CD4-positive, alpha-beta T cell (primary cell): ENCODE data around the gene FAM131A. TPM values are rescaled to one million over a fixed set of nuclear protein-coding genes. Genes with fewer than 3 reads are reported as not detected.
A peak's percentile ranks its signal among the peaks of the same experiment; 100 is the strongest.

Experiments
- ATAC-seq: fragments of 200-7000 bp; cut with Tn5 transposase; one replicate; pipeline ENCODE4 v1.10.0; 2022; ENCODE audit warnings: mild to moderate bottlenecking; ENCODE audit not compliant: poor library complexity
- CTCF ChIA-PET: fragments of 350-600 bp; sonication (Branson Sonifier 250); formaldehyde crosslinking; loops from one replicate; lab custom pipeline; 2021; ENCODE audit warnings: antibody characterized with exemption, inconsistent platforms; lab: Charles Lee
- POLR2A ChIA-PET: fragments of 350-600 bp; sonication (Branson Sonifier 250); formaldehyde crosslinking; loops from one replicate; lab custom pipeline; 2021; ENCODE audit warnings: antibody characterized with exemption, inconsistent platforms; lab: Charles Lee
- DNase-seq, 14 experiments: peaks; one replicate each; pipeline ENCODE4 v3.0.0-alpha.2; 2013 to 2020; ENCODE audit warnings: mixed read lengths in 2 of 14
- H3K27ac ChIP-seq, 2 donors: one replicate each; pipeline versions ENCODE4 v1.5.1 to v1.7.0; 2013; ENCODE audit warnings: low read length in 2 of 2, low read depth in 1 of 2, mild to moderate bottlenecking in 1 of 2
- H3K27me3 ChIP-seq, 2 experiments: 1 replicate in 1 of 2; 2 replicates in 1 of 2; pipeline versions ENCODE4 v1.6.1 to v1.7.0; 2013; ENCODE audit warnings: low read length in 2 of 2, control low read depth in 1 of 2, mild to moderate bottlenecking in 1 of 2, moderate library complexity in 1 of 2; ENCODE audit not compliant: insufficient read depth in 2 of 2, control insufficient read depth in 1 of 2
- H3K36me3 ChIP-seq: one replicate; pipeline ENCODE4 v1.6.1; 2013; ENCODE audit warnings: low read length, control low read depth; ENCODE audit not compliant: insufficient read depth
- H3K4me1 ChIP-seq: one replicate; pipeline ENCODE4 v1.6.1; 2013; ENCODE audit warnings: low read length, control low read depth; ENCODE audit not compliant: insufficient read depth
- H3K4me3 ChIP-seq: one replicate; pipeline ENCODE4 v1.5.1; 2013; ENCODE audit warnings: mild to moderate bottlenecking, low read length, moderate library complexity
- H3K9me3 ChIP-seq, 2 experiments: 1 replicate in 1 of 2; 2 replicates in 1 of 2; pipeline versions ENCODE4 v1.6.1 to v1.7.0; 2013; ENCODE audit warnings: low read length in 2 of 2, mild to moderate bottlenecking in 2 of 2, control low read depth in 1 of 2, moderate library complexity in 1 of 2; ENCODE audit not compliant: control insufficient read depth in 1 of 2, insufficient read depth in 1 of 2
- H3K27ac Mint-ChIP-seq: one replicate; pipeline ENCODE4 v1.8.0; 2020; ENCODE audit warnings: mixed read lengths
- H3K27me3 Mint-ChIP-seq: one replicate; pipeline ENCODE4 v1.8.0; 2021; ENCODE audit warnings: mixed read lengths
- H3K36me3 Mint-ChIP-seq: one replicate; pipeline ENCODE4 v1.8.0; 2021; ENCODE audit warnings: low read depth, mixed read lengths
- H3K4me1 Mint-ChIP-seq: one replicate; pipeline ENCODE4 v1.8.0; 2021; ENCODE audit warnings: low read depth, mixed read lengths
- H3K4me3 Mint-ChIP-seq: one replicate; pipeline ENCODE4 v1.8.0; 2020; ENCODE audit warnings: mild to moderate bottlenecking, mixed read lengths
- H3K9me3 Mint-ChIP-seq: one replicate; pipeline ENCODE4 v1.8.0; 2020; ENCODE audit warnings: mixed read lengths
- intact Hi-C, 2 experiments: fragments of 100-400 bp; cut with DNase I in 1 of 2; cut with micrococcal nuclease in 1 of 2; formaldehyde crosslinking; loops; one replicate each; pipeline versions ENCODE4 v1.15.1 to v1.9.0; 2023 to 2025; cut with DNase I, micrococcal nuclease
- total RNA-seq, 174 experiments: library from RNA in 2 of 174; stranded (reverse) in 2 of 174; gene quantifications; one replicate each; pipeline ENCODE4 v1.2.3 and lab custom pipeline; 2021 to 2026
- TF ChIP-seq, protein P1 (sequence below): fragments of 200-600 bp; IDR thresholded peaks from one replicate; pipeline ENCODE4 v1.8.0; 2022; ENCODE audit warnings: antibody characterized with exemption, mild to moderate bottlenecking

FAM131A gene
- total RNA-seq, 2 experiments from 2014 or later = 10.4 to 11.0 TPM

DNA sequence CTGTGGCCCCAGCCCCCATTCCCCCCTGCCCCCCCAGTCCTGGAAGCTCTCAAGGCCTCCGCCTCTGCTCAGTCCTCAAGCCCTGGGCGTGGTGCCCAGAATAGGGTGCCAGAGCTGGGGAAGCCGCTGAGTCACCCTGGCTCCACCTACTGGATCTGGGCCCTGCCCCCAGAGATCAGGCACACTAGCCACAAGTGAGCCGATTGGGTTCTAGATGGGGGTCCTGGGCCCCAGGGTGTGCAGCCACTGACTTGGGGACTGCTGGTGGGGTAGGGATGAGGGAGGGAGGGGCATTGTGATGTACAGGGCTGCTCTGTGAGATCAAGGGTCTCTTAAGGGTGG lies 17.3 kb upstream of the FAM131A start:
- intact Hi-C loops = no loop called here
- Histone ChIP-seq H3K9me3 (no peaks in the 10 kb centered on the region), H3K36me3 (peaks cover 78% of the 10 kb centered on the region), H3K27me3 (no peaks in the 10 kb centered on the region), H3K27ac (no peak overlapping the region), H3K4me1 (peaks cover 40% of the 10 kb centered on the region), H3K4me3 (no peak overlapping the region)
- DNase-seq (peak in 8 of 14 experiments; percentile 22 to 66 (median 48)), ATAC-seq (no peak)
- Mint-ChIP-seq H3K4me1 (peaks cover 31% of the 10 kb centered on the region), H3K27ac (peak overlapping the region; percentile 4), H3K36me3 (peaks cover 84% of the 10 kb centered on the region), H3K9me3 (no peaks in the 10 kb centered on the region), H3K27me3 (no peaks in the 10 kb centered on the region), H3K4me3 (no peak overlapping the region)
- CTCF ChIA-PET = interaction anchor here (0.7 kb wide), 1 partner anchor 15 kb away, joined by 3 read pairs; no protein-coding TSS in a partner anchor
- TF ChIP-seq, protein P1, sequence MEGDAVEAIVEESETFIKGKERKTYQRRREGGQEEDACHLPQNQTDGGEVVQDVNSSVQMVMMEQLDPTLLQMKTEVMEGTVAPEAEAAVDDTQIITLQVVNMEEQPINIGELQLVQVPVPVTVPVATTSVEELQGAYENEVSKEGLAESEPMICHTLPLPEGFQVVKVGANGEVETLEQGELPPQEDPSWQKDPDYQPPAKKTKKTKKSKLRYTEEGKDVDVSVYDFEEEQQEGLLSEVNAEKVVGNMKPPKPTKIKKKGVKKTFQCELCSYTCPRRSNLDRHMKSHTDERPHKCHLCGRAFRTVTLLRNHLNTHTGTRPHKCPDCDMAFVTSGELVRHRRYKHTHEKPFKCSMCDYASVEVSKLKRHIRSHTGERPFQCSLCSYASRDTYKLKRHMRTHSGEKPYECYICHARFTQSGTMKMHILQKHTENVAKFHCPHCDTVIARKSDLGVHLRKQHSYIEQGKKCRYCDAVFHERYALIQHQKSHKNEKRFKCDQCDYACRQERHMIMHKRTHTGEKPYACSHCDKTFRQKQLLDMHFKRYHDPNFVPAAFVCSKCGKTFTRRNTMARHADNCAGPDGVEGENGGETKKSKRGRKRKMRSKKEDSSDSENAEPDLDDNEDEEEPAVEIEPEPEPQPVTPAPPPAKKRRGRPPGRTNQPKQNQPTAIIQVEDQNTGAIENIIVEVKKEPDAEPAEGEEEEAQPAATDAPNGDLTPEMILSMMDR = no peak
- POLR2A ChIA-PET = no interaction called here

DNA sequence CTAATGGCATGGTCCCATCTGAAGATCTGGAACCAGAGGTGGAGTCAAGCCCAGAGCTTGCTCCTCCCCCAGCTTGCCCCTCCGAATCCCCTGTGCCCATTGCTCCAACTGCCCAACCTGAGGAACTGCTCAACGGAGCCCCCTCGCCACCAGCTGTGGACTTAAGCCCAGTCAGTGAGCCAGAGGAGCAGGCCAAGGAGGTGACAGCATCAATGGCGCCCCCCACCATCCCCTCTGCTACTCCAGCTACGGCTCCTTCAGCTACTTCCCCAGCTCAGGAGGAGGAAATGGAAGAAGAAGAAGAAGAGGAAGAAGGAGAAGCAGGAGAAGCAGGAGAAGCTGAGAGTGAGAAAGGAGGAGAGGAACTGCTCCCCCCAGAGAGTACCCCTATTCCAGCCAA lies 15.7 kb upstream of the FAM131A start:
- POLR2A ChIA-PET = interaction anchor here (1.0 kb wide), 1 partner anchor 40 kb away, joined by 3 read pairs; the partner anchor contains the start of genes CLCN2 and POLR2H
- Histone ChIP-seq H3K4me3 (no peak overlapping the region), H3K4me1 (peaks cover 24% of the 10 kb centered on the region), H3K27ac (no peak overlapping the region), H3K9me3 (no peaks in the 10 kb centered on the region), H3K27me3 (no peaks in the 10 kb centered on the region), H3K36me3 (peaks cover 89% of the 10 kb centered on the region)
- Mint-ChIP-seq H3K27me3 (no peaks in the 10 kb centered on the region), H3K36me3 (peaks cover 93% of the 10 kb centered on the region), H3K9me3 (no peaks in the 10 kb centered on the region), H3K27ac (no peak overlapping the region), H3K4me3 (no peak overlapping the region), H3K4me1 (peaks cover 23% of the 10 kb centered on the region)
- ATAC-seq (no peak), DNase-seq (no peak)
- TF ChIP-seq, protein P1 = no peak
- CTCF ChIA-PET = no interaction called here
- intact Hi-C loops = no loop called here

DNA sequence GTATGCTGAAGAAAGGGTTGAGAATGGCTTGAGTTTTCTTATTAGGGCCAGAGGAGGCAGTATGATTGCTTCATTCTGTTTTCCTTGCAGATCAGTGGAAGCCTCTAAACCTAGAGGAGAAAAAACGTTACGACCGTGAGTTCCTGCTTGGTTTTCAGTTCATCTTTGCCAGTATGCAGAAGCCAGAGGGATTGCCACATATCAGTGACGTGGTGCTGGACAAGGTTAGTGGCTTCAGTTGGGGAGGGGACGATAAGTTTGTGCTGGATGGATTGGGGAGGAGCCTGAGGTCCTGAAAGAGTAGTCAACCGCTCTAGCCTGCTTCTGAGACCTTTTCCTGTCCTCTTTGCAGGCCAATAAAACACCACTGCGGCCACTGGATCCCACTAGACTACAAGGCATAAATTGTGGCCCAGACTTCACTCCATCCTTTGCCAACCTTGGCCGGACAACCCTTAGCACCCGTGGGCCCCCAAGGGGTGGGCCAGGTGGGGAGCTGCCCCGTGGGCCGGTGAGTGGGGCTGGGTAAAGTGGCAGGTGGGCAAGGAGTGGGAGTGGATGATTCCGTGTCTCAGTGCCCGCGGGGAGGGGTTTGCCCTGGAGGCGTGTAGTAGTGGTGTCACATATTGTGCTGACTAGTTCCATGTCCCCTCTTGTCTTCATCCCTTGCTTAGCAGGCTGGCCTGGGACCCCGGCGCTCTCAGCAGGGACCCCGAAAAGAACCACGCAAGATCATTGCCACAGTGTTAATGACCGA lies 14.5 kb upstream of the FAM131A start:
- POLR2A ChIA-PET = no interaction called here
- H3K36me3 Mint-ChIP-seq = peaks cover 93% of the 10 kb centered on the region
- no peaks in the 10 kb centered on the region for H3K9me3 Mint-ChIP-seq
- Histone ChIP-seq H3K4me3 (no peak overlapping the region), H3K27ac (no peak overlapping the region), H3K27me3 (no peaks in the 10 kb centered on the region), H3K4me1 (peaks cover 14% of the 10 kb centered on the region), H3K9me3 (no peaks in the 10 kb centered on the region), H3K36me3 (peaks cover 94% of the 10 kb centered on the region)
- TF ChIP-seq, protein P1 = no peak
- intact Hi-C loops = no loop called here
- ATAC-seq (no peak), DNase-seq (peak in 2 of 14 experiments; percentile 54 to 61)
- no peak overlapping the region for H3K4me3 Mint-ChIP-seq
- H3K27me3 Mint-ChIP-seq = no peaks in the 10 kb centered on the region
- H3K4me1 Mint-ChIP-seq = peaks cover 11% of the 10 kb centered on the region
- CTCF ChIA-PET = no interaction called here
- H3K27ac Mint-ChIP-seq = no peak overlapping the region
